B cell (primary cell): ENCODE data around the gene FOXF1. TPM values are rescaled to one million over a fixed set of nuclear protein-coding genes. Genes with fewer than 3 reads are reported as not detected.

Experiments
- ATAC-seq: fragments of 200-7000 bp; cut with Tn5 transposase; one replicate; pipeline ENCODE4 v1.10.0; 2021; ENCODE audit warnings: low read depth, mild to moderate bottlenecking, moderate number of reproducible peaks, moderate library complexity
- CTCF ChIA-PET: fragments of 350-600 bp; sonication (Branson Sonifier 250); formaldehyde crosslinking; loops from one replicate; lab custom pipeline; 2021; ENCODE audit warnings: antibody characterized with exemption, inconsistent platforms; lab: Charles Lee
- POLR2A ChIA-PET: fragments of 350-600 bp; sonication (Branson Sonifier 250); formaldehyde crosslinking; loops from one replicate; lab custom pipeline; 2021; ENCODE audit warnings: antibody characterized with exemption; lab: Charles Lee
- DNase-seq: peaks from one replicate; pipeline ENCODE4 v3.0.0; 2013
- H2AFZ ChIP-seq: 2 replicates; pipeline ENCODE4 v1.6.1; 2012; ENCODE audit warnings: mild to moderate bottlenecking, low read depth, low read length; ENCODE audit not compliant: insufficient read depth, poor library complexity, severe bottlenecking
- H3K27ac ChIP-seq, 2 donors: 1 replicate in 1 of 2; 2 replicates in 1 of 2; pipeline ENCODE4 v1.5.1; 2012 to 2013; ENCODE audit warnings: low read length in 2 of 2, mild to moderate bottlenecking in 2 of 2, moderate library complexity in 1 of 2
- H3K27me3 ChIP-seq, 4 experiments: fragments of 200-600 bp in 1 of 4; sonication (generic) in 1 of 4; replicated peaks in 1 of 4; 1 replicate in 2 of 4; 2 replicates in 2 of 4; pipeline versions ENCODE4 v1.6.1 to v1.7.0; 2013 to 2016; ENCODE audit warnings: low read length in 3 of 4, mild to moderate bottlenecking in 2 of 4, mixed read lengths in 1 of 4, moderate library complexity in 1 of 4; ENCODE audit not compliant: insufficient read depth in 4 of 4, control insufficient read depth in 3 of 4; ENCODE audit errors: control extremely low read depth in 1 of 4
- H3K36me3 ChIP-seq, 2 experiments: replicated peaks in 1 of 2; 1 replicate in 1 of 2; 2 replicates in 1 of 2; pipeline versions ENCODE4 v1.6.1 to v1.7.1; 2013; ENCODE audit warnings: low read length in 1 of 2; ENCODE audit not compliant: insufficient read depth in 2 of 2, control insufficient read depth in 1 of 2; ENCODE audit errors: control extremely low read depth in 1 of 2, extremely low read depth in 1 of 2
- H3K4me1 ChIP-seq, 2 donors: fragments of 200-600 bp in 1 of 2; sonication (generic) in 1 of 2; 1 replicate in 1 of 2; 2 replicates in 1 of 2; pipeline versions ENCODE4 v1.5.1 to v1.6.1; 2013 to 2017; ENCODE audit warnings: low read length in 2 of 2; ENCODE audit not compliant: control insufficient read depth in 2 of 2, insufficient read depth in 2 of 2
- H3K4me2 ChIP-seq: replicated peaks from 2 replicates; pipeline ENCODE3; 2012; ENCODE audit warnings: mild to moderate bottlenecking, low read depth, low read length; ENCODE audit not compliant: poor library complexity, severe bottlenecking
- H3K4me3 ChIP-seq, 5 experiments: fragments of 200-600 bp in 1 of 5; sonication (generic) in 1 of 5; 1 replicate in 3 of 5; 2 replicates in 2 of 5; pipeline versions ENCODE4 v1.5.1 to v1.7.0; 2011 to 2016; ENCODE audit warnings: low read length in 4 of 5, mild to moderate bottlenecking in 4 of 5, low read depth in 2 of 5, control low read depth in 1 of 5, moderate library complexity in 1 of 5; ENCODE audit not compliant: insufficient read depth in 1 of 5; ENCODE audit errors: control extremely low read depth in 1 of 5, extremely low read depth in 1 of 5
- H3K79me2 ChIP-seq: fragments of 200-600 bp; sonication (generic); one replicate; pipeline ENCODE4 v1.6.0; 2016; ENCODE audit warnings: low read length; ENCODE audit not compliant: control insufficient read depth, insufficient read depth
- H3K9ac ChIP-seq: fragments of 200-600 bp; sonication (generic); 2 replicates; pipeline ENCODE4 v1.6.1; 2017; ENCODE audit warnings: mild to moderate bottlenecking, low read length, moderate library complexity
- H3K9me3 ChIP-seq, 3 donors: one replicate each; pipeline versions ENCODE4 v1.6.1 to v1.7.1; 2013; ENCODE audit warnings: low read length in 2 of 3; ENCODE audit not compliant: control insufficient read depth in 2 of 3, insufficient read depth in 1 of 3; ENCODE audit errors: control extremely low read depth in 1 of 3
- H4K20me1 ChIP-seq: 2 replicates; pipeline ENCODE4 v1.6.0; 2012; ENCODE audit warnings: mild to moderate bottlenecking, low read length; ENCODE audit not compliant: insufficient read depth, control insufficient read depth, poor library complexity, severe bottlenecking
- H3K27ac Mint-ChIP-seq: one replicate; pipeline ENCODE4 v1.8.0; 2021; ENCODE audit warnings: mixed read lengths
- H3K27me3 Mint-ChIP-seq: one replicate; pipeline ENCODE4 v1.8.0; 2021; ENCODE audit warnings: mixed read lengths
- H3K4me1 Mint-ChIP-seq: one replicate; pipeline ENCODE4 v1.8.0; 2021; ENCODE audit warnings: mixed read lengths
- H3K4me3 Mint-ChIP-seq: one replicate; pipeline ENCODE4 v1.8.0; 2021; ENCODE audit warnings: mixed read lengths
- H3K9me3 Mint-ChIP-seq: one replicate; pipeline ENCODE4 v1.8.0; 2022; ENCODE audit warnings: mixed read lengths; ENCODE audit not compliant: insufficient read depth
- CTCF ChIP-seq: fragments of 200-600 bp; IDR thresholded peaks from one replicate; pipeline ENCODE4 v1.8.0; 2022; ENCODE audit warnings: antibody characterized with exemption, mild to moderate bottlenecking
- EZH2 ChIP-seq: IDR thresholded peaks from 2 replicates; pipeline ENCODE4 v1.6.1; 2012; ENCODE audit warnings: borderline replicate concordance, low read depth, mild to moderate bottlenecking, moderate library complexity, low read length; ENCODE audit not compliant: insufficient read depth, poor library complexity, severe bottlenecking
- WGBS: methylation state at CpG from one replicate; pipeline ENCODE4 v1.1.5; 2013; ENCODE audit warnings: missing lambda C conversion rate; ENCODE audit not compliant: insufficient coverage; 5-methylcytosine and 5-hydroxymethylcytosine counted together
- intact Hi-C: fragments of 100-400 bp; cut with micrococcal nuclease; formaldehyde crosslinking; loops from one replicate; pipeline ENCODE4 v1.10.0; 2022
- polyA plus RNA-seq: library from polyadenylated mRNA; depleted of rRNA; stranded (reverse); fragments of >200 nt; gene quantifications from 2 replicates; pipeline ENCODE4 v1.2.3, GENCODE V29; 2012
- total RNA-seq, 2 donors: library from RNA; stranded (reverse); fragments of 120-200 nt in 1 of 2; gene quantifications; 1 replicate in 1 of 2; 2 replicates in 1 of 2; pipeline versions ENCODE4 v1.2.3 to v1.2.4, GENCODE V29; 2013 to 2022

The FOXF1 gene
- total and polyA plus RNA-seq, 2 donors (not counting 1 experiment from before 2014, with no cell fraction given), result not detected

DNA sequence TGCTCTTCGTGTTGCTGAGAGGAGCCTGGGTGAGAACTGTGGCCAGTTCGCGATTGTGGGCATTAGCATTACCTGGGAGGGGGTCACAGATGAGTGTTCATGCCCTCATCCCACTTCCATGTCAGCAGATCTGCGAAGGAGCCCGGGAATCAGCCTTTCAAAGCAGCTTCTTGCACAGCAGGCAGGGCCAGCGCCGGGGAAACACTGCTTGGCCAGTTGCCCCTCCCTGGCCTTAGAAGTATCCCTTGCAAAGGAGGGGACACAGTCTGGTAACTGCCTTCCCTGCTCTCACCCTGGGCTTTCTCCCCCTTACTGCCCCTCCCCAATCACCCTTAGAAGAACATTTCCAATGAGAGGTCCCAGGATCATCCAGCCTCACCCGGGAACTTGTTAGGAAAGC, 42.8 kb upstream of the FOXF1 start:
- Histone ChIP-seq H3K36me3 (no peaks in the 10 kb centered on the region), H4K20me1 (no peaks in the 10 kb centered on the region), H3K27ac (no peak overlapping the region), H3K9ac (no peak overlapping the region), H3K4me3 (no peak overlapping the region), H3K27me3 (peaks cover 0 to 2% (median 0%) of the 10 kb centered on the region in 4 experiments), H3K79me2 (no peaks in the 10 kb centered on the region), H3K9me3 (peaks cover 0 to 24% (median 2%) of the 10 kb centered on the region in 3 donors), H3K4me1 (no peaks in the 10 kb centered on the region), H2AFZ (no peak overlapping the region), H3K4me2 (no peak overlapping the region)
- peaks cover 5% of the 10 kb centered on the region for H3K27me3 Mint-ChIP-seq
- no peak overlapping the region for H3K4me3 Mint-ChIP-seq
- 85% methylated on average over 7 of the region's 8 CpGs for WGBS
- POLR2A ChIA-PET, result no interaction called here
- intact Hi-C loops, result no loop called here
- ATAC-seq, result no peak
- CTCF ChIA-PET, result no interaction called here
- no peaks in the 10 kb centered on the region for H3K4me1 Mint-ChIP-seq
- TF ChIP-seq EZH2 (no peak), CTCF (no peak)
- H3K27ac Mint-ChIP-seq, result no peak overlapping the region
- peaks cover 7% of the 10 kb centered on the region for H3K9me3 Mint-ChIP-seq
- no peak for DNase-seq

GRCh38 chr16:86470964-86471363, 39.4 kb upstream of the FOXF1 start:
- CTCF ChIA-PET, result no interaction called here
- Histone ChIP-seq H3K79me2 (no peaks in the 10 kb centered on the region), H3K9ac (no peak overlapping the region), H3K27ac (no peak overlapping the region), H3K9me3 (peaks cover 0 to 22% (median 2%) of the 10 kb centered on the region in 3 donors), H4K20me1 (no peaks in the 10 kb centered on the region), H3K36me3 (no peaks in the 10 kb centered on the region), H3K4me3 (no peak overlapping the region), H3K27me3 (peaks cover 0 to 2% (median 0%) of the 10 kb centered on the region in 4 experiments), H3K4me2 (no peak overlapping the region), H2AFZ (no peak overlapping the region), H3K4me1 (no peaks in the 10 kb centered on the region)
- Mint-ChIP-seq H3K27me3 (peaks cover 20% of the 10 kb centered on the region), H3K9me3 (no peaks in the 10 kb centered on the region), H3K4me3 (no peak overlapping the region), H3K27ac (no peak overlapping the region), H3K4me1 (no peaks in the 10 kb centered on the region)
- ATAC-seq (no peak), DNase-seq (no peak)
- TF ChIP-seq EZH2 (no peak), CTCF (no peak)
- POLR2A ChIA-PET, result no interaction called here
- intact Hi-C loops, result no loop called here
- WGBS, result 78% methylated on average over 6 of the region's 9 CpGs
